Fibroblast of the aortic adventitia (primary cell): ENCODE results near the gene CSAD. TPM values are rescaled to one million over a fixed set of nuclear protein-coding genes. Genes with fewer than 3 reads are reported as not detected.
"Not testable (repeated sequence)": the region's sequence is repeated elsewhere in the genome, so short reads cannot be mapped to it uniquely, and the experiment has no call there.

ENCODE experiments used
- DNase-seq: peaks from one replicate; pipeline ENCODE4 v3.0.0-alpha.2; 2010; ENCODE audit warnings: low read depth
- H3K4me3 ChIP-seq: 2 replicates; pipeline ENCODE4 v1.5.1; 2011; ENCODE audit warnings: low read depth, mild to moderate bottlenecking, control low read depth, low read length, moderate library complexity
- total RNA-seq: library from RNA; depleted of rRNA; stranded (reverse); fragments of >200 nt; gene quantifications from 2 replicates; pipeline ENCODE4 v1.2.3, GENCODE V29; 2012; ENCODE audit warnings: low replicate concordance
- TF ChIP-seq, protein P1 (sequence below): IDR thresholded peaks from 2 replicates; pipeline ENCODE4 v1.5.1; 2011; ENCODE audit warnings: mild to moderate bottlenecking, low read length, control low read depth, inconsistent platforms; ENCODE audit not compliant: insufficient read depth

CSAD gene
- total RNA-seq, 1 donor = 8.7 TPM

DNA sequence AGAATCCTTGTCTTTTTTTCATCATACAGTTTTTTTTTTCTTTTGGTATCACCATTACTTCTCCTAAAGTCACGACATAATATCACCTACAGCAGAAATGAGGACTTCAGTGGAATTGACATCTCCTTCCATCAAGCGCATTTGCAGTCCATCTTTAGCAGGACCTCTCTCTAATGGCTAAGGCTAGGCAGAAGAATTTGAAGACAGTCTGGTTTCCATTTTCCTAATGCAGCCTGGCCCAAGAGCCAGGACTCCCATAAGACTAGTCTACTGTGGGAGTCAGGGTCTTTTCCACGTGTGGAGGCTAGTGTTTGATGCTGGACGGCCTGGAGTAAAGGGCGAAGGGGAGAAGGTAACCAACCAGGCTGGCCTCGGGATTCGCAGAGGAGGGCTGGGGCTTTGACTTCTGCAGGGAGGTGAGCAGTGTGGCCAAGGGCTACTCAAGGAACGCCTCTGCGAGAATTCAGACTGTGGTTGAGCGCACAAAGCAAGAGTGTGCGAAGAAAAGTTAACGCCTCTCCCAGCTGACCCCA lies 972 bp downstream of the CSAD start:
- TF ChIP-seq, protein P1, sequence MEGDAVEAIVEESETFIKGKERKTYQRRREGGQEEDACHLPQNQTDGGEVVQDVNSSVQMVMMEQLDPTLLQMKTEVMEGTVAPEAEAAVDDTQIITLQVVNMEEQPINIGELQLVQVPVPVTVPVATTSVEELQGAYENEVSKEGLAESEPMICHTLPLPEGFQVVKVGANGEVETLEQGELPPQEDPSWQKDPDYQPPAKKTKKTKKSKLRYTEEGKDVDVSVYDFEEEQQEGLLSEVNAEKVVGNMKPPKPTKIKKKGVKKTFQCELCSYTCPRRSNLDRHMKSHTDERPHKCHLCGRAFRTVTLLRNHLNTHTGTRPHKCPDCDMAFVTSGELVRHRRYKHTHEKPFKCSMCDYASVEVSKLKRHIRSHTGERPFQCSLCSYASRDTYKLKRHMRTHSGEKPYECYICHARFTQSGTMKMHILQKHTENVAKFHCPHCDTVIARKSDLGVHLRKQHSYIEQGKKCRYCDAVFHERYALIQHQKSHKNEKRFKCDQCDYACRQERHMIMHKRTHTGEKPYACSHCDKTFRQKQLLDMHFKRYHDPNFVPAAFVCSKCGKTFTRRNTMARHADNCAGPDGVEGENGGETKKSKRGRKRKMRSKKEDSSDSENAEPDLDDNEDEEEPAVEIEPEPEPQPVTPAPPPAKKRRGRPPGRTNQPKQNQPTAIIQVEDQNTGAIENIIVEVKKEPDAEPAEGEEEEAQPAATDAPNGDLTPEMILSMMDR = no peak
- DNase-seq = no peak
- peak overlapping the region; percentile 81 for H3K4me3 ChIP-seq

GRCh38 chr12:53178803-53179202 lies 1.9 kb downstream of the CSAD start:
- not testable (repeated sequence) for DNase-seq, H3K4me3 ChIP-seq

DNA sequence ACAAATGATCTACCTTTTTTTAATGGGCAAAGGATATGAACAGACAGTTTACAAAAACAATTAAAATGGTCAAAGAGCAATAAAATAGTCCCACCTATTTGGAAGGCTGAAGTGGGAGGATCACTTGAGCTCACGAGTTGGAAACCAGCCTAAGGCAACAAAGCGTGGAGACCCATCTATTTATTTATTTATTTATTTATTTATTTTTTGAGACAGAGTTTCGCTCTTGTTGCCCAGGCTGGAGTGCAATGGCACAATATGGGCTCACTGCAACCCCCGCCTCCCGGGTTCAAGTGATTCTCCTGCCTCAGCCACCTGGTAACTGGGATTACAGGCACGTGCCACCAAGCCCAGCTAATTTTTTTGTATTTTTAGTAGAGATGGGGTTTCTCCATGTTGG lies 3.3 kb downstream of the CSAD start:
- H3K4me3 ChIP-seq, DNase-seq: not testable (repeated sequence)

DNA sequence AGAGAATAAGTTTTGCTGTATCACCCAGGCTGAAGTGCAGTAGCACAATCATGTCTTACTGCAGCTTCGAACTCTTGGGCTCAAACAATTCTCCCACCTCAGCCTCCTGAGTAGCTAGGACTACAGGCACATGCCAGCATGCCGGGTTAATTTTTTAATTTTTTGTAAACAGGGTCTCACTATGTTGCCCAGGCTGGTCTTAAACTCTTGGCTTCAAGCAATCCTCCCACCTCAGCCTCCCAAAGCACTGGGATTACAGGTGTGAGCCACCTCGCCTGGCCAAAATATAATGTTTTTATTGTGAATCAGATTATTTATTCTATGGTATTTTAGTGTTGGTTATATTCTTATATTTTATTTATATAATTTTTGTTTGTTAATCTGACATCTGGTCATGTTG lies 4.0 kb downstream of the CSAD start:
- TF ChIP-seq, protein P1 = no peak
- DNase-seq = no peak
- no peak overlapping the region for H3K4me3 ChIP-seq

GRCh38 chr12:53174881-53175491 lies 5.7 kb downstream of the CSAD start:
- H3K4me3 ChIP-seq = no peak overlapping the region
- TF ChIP-seq, protein P1 = peak; percentile 23
- peak; percentile 44 for DNase-seq

DNA sequence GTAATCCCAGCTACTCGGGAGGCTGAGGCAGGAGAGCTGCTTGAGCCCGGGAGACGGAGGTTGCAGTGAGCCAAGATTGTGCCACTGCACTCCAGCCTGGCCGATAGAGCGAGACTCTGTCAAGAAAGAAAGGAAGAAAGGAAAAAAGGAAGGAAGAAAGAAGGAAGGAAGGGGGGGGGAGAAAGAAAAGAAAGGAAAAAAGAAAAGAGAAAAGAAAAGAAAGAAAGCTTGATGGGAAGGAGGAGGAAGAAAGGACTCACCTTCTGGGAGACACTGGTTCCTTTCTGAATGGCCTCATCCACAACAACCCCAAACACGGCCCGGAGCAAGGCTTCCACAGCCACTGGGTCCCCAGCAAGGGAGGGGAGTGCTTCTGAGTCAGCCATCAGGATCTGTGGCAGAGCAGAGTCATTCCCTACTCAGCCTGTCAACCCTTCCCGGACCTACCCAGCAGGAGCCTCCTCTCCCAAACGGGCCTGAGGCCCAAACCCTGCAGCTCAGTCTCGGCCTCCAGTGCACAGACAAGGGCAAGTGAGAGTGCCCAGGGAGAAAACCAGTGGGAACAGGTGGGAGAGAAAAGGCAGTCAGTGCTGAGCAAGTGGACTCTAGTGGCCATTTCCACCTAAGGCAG lies 7.5 kb downstream of the CSAD start:
- no peak overlapping the region for H3K4me3 ChIP-seq
- no peak for DNase-seq
- TF ChIP-seq, protein P1 = no peak

DNA sequence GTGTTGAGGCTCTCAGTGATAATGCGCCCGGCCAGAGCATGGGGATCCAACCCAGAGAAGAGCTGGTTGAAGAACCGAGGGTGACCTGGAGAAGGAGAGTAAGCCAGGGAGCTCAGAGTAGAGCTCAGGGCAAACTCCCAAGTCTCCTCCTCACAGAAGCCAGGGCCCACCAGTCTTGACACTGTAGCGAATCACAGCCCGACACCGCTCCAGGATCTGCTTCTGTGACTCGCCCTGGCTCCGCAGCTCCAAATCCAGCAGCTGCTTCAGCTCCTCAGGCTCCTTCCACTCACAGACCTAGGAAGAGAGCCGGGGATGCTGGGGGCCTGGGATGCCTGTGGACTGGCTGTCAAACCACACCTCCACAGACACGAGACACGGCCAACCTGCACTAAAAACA lies 8.4 kb downstream of the CSAD start:
- DNase-seq = peak; percentile 68
- TF ChIP-seq, protein P1 = no peak
- H3K4me3 ChIP-seq = no peak overlapping the region
